HEK293 (cell line): ENCODE measurements around the gene GPR39.

Experiments
- CTCF ChIA-PET: fragments of 350-600 bp; formaldehyde crosslinking; extraction: SDS; loops from one replicate; lab custom pipeline; 2021; ENCODE audit warnings: antibody characterized with exemption; lab: Yijun Ruan, JAX
- POLR2A ChIA-PET: fragments of 300-600 bp; formaldehyde crosslinking; extraction: SDS; loops from one replicate; lab custom pipeline; 2020; ENCODE audit warnings: antibody characterized with exemption, inconsistent platforms; lab: Yijun Ruan, JAX
- H3K27ac ChIP-seq: fragments of 200-500 bp; sonication (Bioruptor generic); 2 replicates; pipeline ENCODE4 v1.5.1; 2014; ENCODE audit warnings: low read depth, low read length, control low read depth, inconsistent platforms; ENCODE audit errors: extremely low read depth
- H3K36me3 ChIP-seq, 2 experiments: fragments of 200-500 bp in 1 of 2; sonication (Bioruptor generic) in 1 of 2; 1 replicate in 1 of 2; 2 replicates in 1 of 2; pipeline ENCODE4 v1.5.1; 2014 to 2017; ENCODE audit warnings: inconsistent platforms in 2 of 2, low read length in 2 of 2; ENCODE audit not compliant: control insufficient read depth in 2 of 2, insufficient read depth in 1 of 2
- H3K4me1 ChIP-seq: fragments of 200-500 bp; sonication (Bioruptor generic); 2 replicates; pipeline ENCODE4 v1.5.1; 2014; ENCODE audit warnings: mild to moderate bottlenecking, low read length, inconsistent platforms; ENCODE audit not compliant: control insufficient read depth, insufficient read depth
- H3K4me3 ChIP-seq: 2 replicates; pipeline ENCODE4 v1.5.1; 2011; ENCODE audit warnings: low read depth, mild to moderate bottlenecking, control low read depth, low read length, moderate library complexity
- H3K9me3 ChIP-seq: fragments of 200-500 bp; sonication (Bioruptor generic); 2 replicates; pipeline ENCODE4 v1.5.1; 2014; ENCODE audit warnings: low read depth, low read length, inconsistent platforms; ENCODE audit not compliant: control insufficient read depth, insufficient read depth
- CTCF ChIP-seq: fragments of 450-650 bp; formaldehyde crosslinking; IDR thresholded peaks from 2 replicates; pipeline ENCODE4 v1.5.1; 2016; ENCODE audit warnings: missing biosample characterization, missing genetic modification characterization
- EGR2 ChIP-seq: fragments of 450-650 bp; formaldehyde crosslinking; IDR thresholded peaks from 2 replicates; pipeline ENCODE4 v1.5.1; 2016; ENCODE audit warnings: low read depth, missing biosample characterization, missing genetic modification characterization
- ELK4 ChIP-seq: IDR thresholded peaks from 2 replicates; pipeline ENCODE4 v1.6.1; 2011; ENCODE audit warnings: mild to moderate bottlenecking, low read depth, low read length, borderline replicate concordance
- GLIS2 ChIP-seq: fragments of 450-650 bp; formaldehyde crosslinking; IDR thresholded peaks from 2 replicates; pipeline ENCODE4 v1.5.1; 2016; ENCODE audit warnings: missing biosample characterization, missing genetic modification characterization
- PRDM6 ChIP-seq: fragments of 450-650 bp; formaldehyde crosslinking; IDR thresholded peaks from 2 replicates; pipeline ENCODE4 v1.5.1; 2017; ENCODE audit warnings: missing biosample characterization, missing genetic modification characterization
- YY1 ChIP-seq: fragments of 450-650 bp; formaldehyde crosslinking; IDR thresholded peaks from 2 replicates; pipeline ENCODE4 v1.5.1; 2018; ENCODE audit warnings: missing biosample characterization, missing genetic modification characterization
- ZBTB1 ChIP-seq: fragments of 450-650 bp; formaldehyde crosslinking; IDR thresholded peaks from 2 replicates; pipeline ENCODE4 v1.5.1; 2016; ENCODE audit warnings: missing biosample characterization, missing genetic modification characterization
- ZNF140 ChIP-seq: fragments of 450-650 bp; formaldehyde crosslinking; IDR thresholded peaks from 2 replicates; pipeline ENCODE4 v1.5.1; 2016; ENCODE audit warnings: missing biosample characterization, missing genetic modification characterization
- ZNF19 ChIP-seq: fragments of 450-650 bp; formaldehyde crosslinking; IDR thresholded peaks from 2 replicates; pipeline ENCODE4; 2016; ENCODE audit warnings: missing biosample characterization, missing genetic modification characterization, low read depth
- ZNF221 ChIP-seq: fragments of 450-650 bp; formaldehyde crosslinking; IDR thresholded peaks from 2 replicates; pipeline ENCODE4 v1.5.1; 2017; ENCODE audit warnings: missing biosample characterization, missing genetic modification characterization, borderline replicate concordance
- ZNF26 ChIP-seq: fragments of 450-650 bp; formaldehyde crosslinking; IDR thresholded peaks from 2 replicates; pipeline ENCODE4 v1.5.1; 2016; ENCODE audit warnings: missing biosample characterization, missing genetic modification characterization
- ZNF292 ChIP-seq: fragments of 450-650 bp; formaldehyde crosslinking; IDR thresholded peaks from 2 replicates; pipeline ENCODE4 v1.5.1; 2016; ENCODE audit warnings: low read depth, missing biosample characterization, missing genetic modification characterization, borderline replicate concordance
- ZNF324 ChIP-seq: fragments of 450-650 bp; formaldehyde crosslinking; IDR thresholded peaks from 2 replicates; pipeline ENCODE4 v1.5.1; 2016; ENCODE audit warnings: missing biosample characterization, missing genetic modification characterization
- ZNF350 ChIP-seq: fragments of 450-650 bp; formaldehyde crosslinking; IDR thresholded peaks from 2 replicates; pipeline ENCODE4 v1.5.0; 2017; ENCODE audit warnings: missing biosample characterization, mild to moderate bottlenecking, missing genetic modification characterization
- ZNF394 ChIP-seq: fragments of 450-650 bp; formaldehyde crosslinking; IDR thresholded peaks from 2 replicates; pipeline ENCODE4 v1.5.1; 2016; ENCODE audit warnings: missing biosample characterization, missing genetic modification characterization, mild to moderate bottlenecking, moderate library complexity, borderline replicate concordance
- ZNF433 ChIP-seq: fragments of 450-650 bp; formaldehyde crosslinking; IDR thresholded peaks from 2 replicates; pipeline ENCODE4 v1.5.1; 2016; ENCODE audit warnings: missing biosample characterization, missing genetic modification characterization, low read depth
- ZNF488 ChIP-seq: fragments of 450-650 bp; formaldehyde crosslinking; IDR thresholded peaks from 2 replicates; pipeline ENCODE4 v1.5.1; 2016; ENCODE audit warnings: missing biosample characterization, missing genetic modification characterization
- ZNF510 ChIP-seq: fragments of 450-650 bp; formaldehyde crosslinking; IDR thresholded peaks from 2 replicates; pipeline ENCODE4 v1.5.1; 2018; ENCODE audit warnings: mild to moderate bottlenecking, missing genetic modification characterization, missing biosample characterization; ENCODE audit not compliant: insufficient replicate concordance
- ZNF529 ChIP-seq: fragments of 450-650 bp; formaldehyde crosslinking; IDR thresholded peaks from 2 replicates; pipeline ENCODE4 v1.5.1; 2017; ENCODE audit warnings: missing genetic modification characterization, missing biosample characterization; ENCODE audit not compliant: insufficient replicate concordance
- ZNF654 ChIP-seq: fragments of 450-650 bp; formaldehyde crosslinking; IDR thresholded peaks from 2 replicates; pipeline ENCODE4 v1.5.1; 2016; ENCODE audit warnings: low read depth, missing biosample characterization, missing genetic modification characterization
- ZNF664 ChIP-seq: fragments of 450-650 bp; formaldehyde crosslinking; IDR thresholded peaks from 2 replicates; pipeline ENCODE4 v1.5.1; 2016; ENCODE audit warnings: missing biosample characterization, missing genetic modification characterization
- ZNF776 ChIP-seq: fragments of 450-650 bp; formaldehyde crosslinking; IDR thresholded peaks from 2 replicates; pipeline ENCODE4 v1.5.0; 2017; ENCODE audit warnings: missing biosample characterization, missing genetic modification characterization, borderline replicate concordance
- ZNF791 ChIP-seq: fragments of 450-650 bp; formaldehyde crosslinking; IDR thresholded peaks from 2 replicates; pipeline ENCODE4 v1.5.1; 2016; ENCODE audit warnings: missing biosample characterization, missing genetic modification characterization

Gene GPR39

GRCh38 chr2:132482821-132483220 lies 66.2 kb downstream of the GPR39 start:
- ChIA-PET POLR2A (no interaction called here), CTCF (no interaction called here)
- Histone ChIP-seq H3K9me3 (no peaks in the 10 kb centered on the region), H3K4me1 (no peaks in the 10 kb centered on the region), H3K27ac (no peak overlapping the region), H3K4me3 (no peak overlapping the region), H3K36me3 (no peaks in the 10 kb centered on the region)
- TF ChIP-seq ZNF292, result no peak
- TF ChIP-seq YY1 (tag by site-specific recombination), result no peak

- no peaks in the 10 kb centered on the region for H3K4me1 ChIP-seq
- H3K36me3 ChIP-seq, result no peaks in the 10 kb centered on the region
- TF ChIP-seq ZNF394 (tag by site-specific recombination), result no peak
- TF ChIP-seq CTCF (tag by site-specific recombination), result no peak
- TF ChIP-seq ZNF529 (tag by site-specific recombination), result no peak
- TF ChIP-seq ZNF433 (tag by site-specific recombination), result no peak
- TF ChIP-seq ZNF488, result no peak
- TF ChIP-seq ZNF221, result no peak
- no peak for TF ChIP-seq GLIS2 (tag by site-specific recombination)
- TF ChIP-seq PRDM6, result no peak
- TF ChIP-seq ZNF19 (tag by site-specific recombination), result no peak
- H3K4me3 ChIP-seq, result no peak overlapping the region
- ChIA-PET POLR2A (no interaction called here), CTCF (no interaction called here)
- no peaks in the 10 kb centered on the region for H3K9me3 ChIP-seq
- H3K27ac ChIP-seq, result no peak overlapping the region
These were observed 67.5 kb downstream of the GPR39 start for GRCh38 chr2:132484144-132484543.

- TF ChIP-seq ZNF350 (tag by site-specific recombination), result no peak
- TF ChIP-seq ZBTB1, result no peak
- TF ChIP-seq ZNF26 (tag by site-specific recombination), result no peak
- TF ChIP-seq ZNF292, result no peak
- TF ChIP-seq ZNF654 (tag by site-specific recombination), result no peak
- TF ChIP-seq ZNF140 (tag by site-specific recombination), result no peak
- TF ChIP-seq ZNF510 (tag by site-specific recombination), result no peak
- no peak for TF ChIP-seq ELK4
- no peak for TF ChIP-seq ZNF324
- no peak for TF ChIP-seq ZNF791 (tag by site-specific recombination)
- TF ChIP-seq ZNF664 (tag by site-specific recombination), result no peak
- TF ChIP-seq ZNF776 (tag by site-specific recombination), result no peak
- no peak for TF ChIP-seq EGR2
- Histone ChIP-seq H3K4me1 (no peaks in the 10 kb centered on the region), H3K4me3 (no peak overlapping the region), H3K9me3 (no peaks in the 10 kb centered on the region), H3K27ac (no peak overlapping the region), H3K36me3 (no peaks in the 10 kb centered on the region)
- POLR2A ChIA-PET, result no interaction called here
- CTCF ChIA-PET, result interaction anchor here (0.7 kb wide), 1 partner anchor 74 kb away, joined by 3 read pairs; no protein-coding TSS in a partner anchor
These were observed 71.9 kb downstream of the GPR39 start for GRCh38 chr2:132488491-132488890.
